ENCODE data around the gene CDH15.

GRCh38 chr16:89143911-89144675 is 27.5 kb upstream of the CDH15 start:
- TF ChIP-seq TAF1 (IDR thresholded peaks at IDR 0.05; ENCODE audit: low read depth) (no peak), CTCF (IDR thresholded peaks at IDR 0.05; ENCODE audit: poor library complexity, severe bottlenecking) (no peak), RAD21 (conservative IDR thresholded peaks at IDR 0.05) (no peak), EP300 (conservative IDR thresholded peaks at IDR 0.05; ENCODE audit: poor library complexity, severe bottlenecking) (no peak), POLR2AphosphoS5 (IDR thresholded peaks at IDR 0.05) (no peak), MXI1 (conservative IDR thresholded peaks at IDR 0.05; ENCODE audit: poor library complexity, severe bottlenecking) (no peak), REST (IDR thresholded peaks at IDR 0.05; ENCODE audit: borderline replicate concordance) (no peak), EZH2 (IDR thresholded peaks at IDR 0.05; ENCODE audit: borderline replicate concordance, insufficient read depth, low read length, poor library complexity, severe bottlenecking) (no peak)

Data from neural cell (in vitro differentiated cells).